Testis (tissue), 3 donors: Measurements from ENCODE around the gene GART. TPM values are rescaled to one million over a fixed set of nuclear protein-coding genes. Genes with fewer than 3 reads are reported as not detected.

Experiments used
- DNase-seq: peaks from one replicate; pipeline ENCODE4 v3.0.0-alpha.2; 2019
- H3K27ac ChIP-seq, 2 donors: fragments of 200-600 bp; sonication (generic); one replicate each; pipeline ENCODE4 v1.5.1; 2019
- H3K27me3 ChIP-seq: fragments of 200-600 bp; sonication (generic); one replicate; pipeline ENCODE4 v1.5.1; 2019
- H3K36me3 ChIP-seq: fragments of 200-600 bp; sonication (generic); one replicate; pipeline ENCODE4 v1.5.1; 2017; ENCODE audit warnings: low read depth; ENCODE audit errors: missing control alignments
- H3K4me1 ChIP-seq: fragments of 200-600 bp; sonication (generic); one replicate; pipeline ENCODE4 v1.5.1; 2019
- H3K4me3 ChIP-seq, 2 donors: fragments of 200-600 bp; sonication (generic); one replicate each; pipeline ENCODE4 v1.5.1; 2017 to 2019
- H3K9me3 ChIP-seq: fragments of 200-600 bp; sonication (generic); one replicate; pipeline ENCODE4 v1.5.1; 2017
- POLR2A ChIP-seq: fragments of 450-650 bp; IDR thresholded peaks from one replicate; pipeline ENCODE4 v1.6.1; 2017; ENCODE audit warnings: antibody characterized with exemption, mild to moderate bottlenecking, moderate library complexity
- WGBS, 2 donors: methylation state at CpG; one replicate each; pipeline ENCODE4 v1.1.5; 2018; 5-methylcytosine and 5-hydroxymethylcytosine counted together
- intact Hi-C: fragments of 100-400 bp; cut with DNase I; formaldehyde crosslinking; loops from one replicate; pipeline ENCODE4 v1.15.1; 2023; ENCODE audit warnings: low total_unique reads
- polyA plus RNA-seq: library from polyadenylated mRNA; stranded (reverse); fragments of 350-450 nt; fragmentation: Illumina TruSeq; extraction: RNeasy Lipid Tissue Mini Kit (QIAGEN cat#74804); gene quantifications from one replicate; pipeline ENCODE4 v1.2.3, GENCODE V29; 2014; ENCODE audit warnings: low read depth, low replicate concordance; ENCODE audit not compliant: insufficient read depth
- total RNA-seq, 2 donors: library from RNA; depleted of rRNA; stranded (reverse); fragments of >200 nt; gene quantifications; one replicate each; pipeline ENCODE4 v1.2.3, GENCODE V29; 2016
- TF ChIP-seq, protein P1 (sequence below), 3 experiments: fragments of 450-650 bp in 2 of 3; fragments of 200-600 bp in 1 of 3; sonication (generic) in 1 of 3; IDR thresholded peaks; one replicate each; pipeline ENCODE4 v1.5.1; 2016 to 2019; ENCODE audit warnings: antibody characterized with exemption in 3 of 3, mild to moderate bottlenecking in 2 of 3, moderate library complexity in 1 of 3

Gene GART
- total and polyA plus RNA-seq, 3 donors from 2014 or later: 85.8 to 143 (median 143) TPM

GRCh38 chr21:33493756-33494155 is 48.2 kb downstream of the GART start:
- 64 to 69% methylated on average over 3 of the region's 3 CpGs for WGBS, 2 donors

GRCh38 chr21:33492571-33492970 is 49.3 kb downstream of the GART start:
- TF ChIP-seq, protein P1, sequence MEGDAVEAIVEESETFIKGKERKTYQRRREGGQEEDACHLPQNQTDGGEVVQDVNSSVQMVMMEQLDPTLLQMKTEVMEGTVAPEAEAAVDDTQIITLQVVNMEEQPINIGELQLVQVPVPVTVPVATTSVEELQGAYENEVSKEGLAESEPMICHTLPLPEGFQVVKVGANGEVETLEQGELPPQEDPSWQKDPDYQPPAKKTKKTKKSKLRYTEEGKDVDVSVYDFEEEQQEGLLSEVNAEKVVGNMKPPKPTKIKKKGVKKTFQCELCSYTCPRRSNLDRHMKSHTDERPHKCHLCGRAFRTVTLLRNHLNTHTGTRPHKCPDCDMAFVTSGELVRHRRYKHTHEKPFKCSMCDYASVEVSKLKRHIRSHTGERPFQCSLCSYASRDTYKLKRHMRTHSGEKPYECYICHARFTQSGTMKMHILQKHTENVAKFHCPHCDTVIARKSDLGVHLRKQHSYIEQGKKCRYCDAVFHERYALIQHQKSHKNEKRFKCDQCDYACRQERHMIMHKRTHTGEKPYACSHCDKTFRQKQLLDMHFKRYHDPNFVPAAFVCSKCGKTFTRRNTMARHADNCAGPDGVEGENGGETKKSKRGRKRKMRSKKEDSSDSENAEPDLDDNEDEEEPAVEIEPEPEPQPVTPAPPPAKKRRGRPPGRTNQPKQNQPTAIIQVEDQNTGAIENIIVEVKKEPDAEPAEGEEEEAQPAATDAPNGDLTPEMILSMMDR (IDR thresholded peaks at IDR 0.05): no peak
- TF ChIP-seq POLR2A: no peak
- WGBS, 2 donors: 48 to 53% methylated on average over 2 of the region's 2 CpGs
- Histone ChIP-seq H3K27me3 (no peaks in the 10 kb centered on the region), H3K36me3 (no peaks in the 10 kb centered on the region), H3K9me3 (no peaks in the 10 kb centered on the region), H3K4me3 (peak overlapping the region in 1 of 2 donors; percentile 70), H3K4me1 (peaks cover 3% of the 10 kb centered on the region), H3K27ac (no peak overlapping the region)
- intact Hi-C loops: no loop called here
- DNase-seq: no peak

More at GRCh38 chr21:33493756-33494155, 48.2 kb downstream of the GART start:
- intact Hi-C loops: no loop called here
- Histone ChIP-seq H3K9me3 (no peaks in the 10 kb centered on the region), H3K36me3 (no peaks in the 10 kb centered on the region), H3K27ac (no peak overlapping the region), H3K4me1 (peaks cover 3% of the 10 kb centered on the region), H3K27me3 (no peaks in the 10 kb centered on the region), H3K4me3 (no peak overlapping the region)
- TF ChIP-seq POLR2A: no peak
- TF ChIP-seq, protein P1 (IDR thresholded peaks at IDR 0.05): no peak
- no peak for DNase-seq

DNA sequence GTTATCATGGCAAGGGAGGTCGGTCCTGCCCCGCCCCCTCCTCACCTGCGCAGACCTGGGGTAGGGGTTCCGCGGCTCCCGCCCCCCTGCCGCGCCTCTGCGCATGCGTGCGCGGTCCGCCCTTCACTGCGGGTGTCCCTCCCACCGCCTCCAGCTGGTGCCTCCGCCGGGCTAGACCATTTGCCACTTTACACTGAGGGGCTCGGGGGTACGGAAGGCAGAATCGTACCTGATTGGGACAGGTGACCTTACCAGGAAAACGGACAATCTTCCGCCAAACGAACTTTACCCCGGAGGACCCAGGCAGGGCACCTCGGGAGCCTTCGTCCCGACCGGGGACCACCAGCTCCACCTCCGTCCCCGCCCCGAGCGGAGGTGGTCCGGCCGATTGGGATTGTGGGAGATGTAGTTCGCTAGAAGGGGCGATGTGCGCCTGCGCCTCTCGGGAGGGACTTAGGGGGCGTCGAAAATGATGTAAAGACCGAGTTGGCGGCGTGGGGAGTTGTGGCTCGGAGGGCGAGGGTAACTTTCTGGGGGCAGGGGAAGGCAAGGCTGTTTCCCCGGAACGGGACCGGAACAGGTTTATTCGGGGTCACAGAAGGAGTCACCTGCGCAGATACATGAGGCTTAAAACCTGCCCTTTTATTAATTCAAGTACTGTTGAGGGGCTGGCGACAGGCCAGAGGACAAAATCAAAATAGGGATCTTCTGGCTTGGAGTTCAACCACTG is 50.4 kb downstream of the GART start, which contains the start of gene DNAJC28:
TSS of gene DNAJC28 (minus strand) at position 344 of the 730 bp plus-strand sequence. CDS start 2,323 bp downstream, outside the sequence.
- Histone ChIP-seq H3K9me3 (no peaks in the 10 kb centered on the region), H3K4me1 (peaks cover 3% of the 10 kb centered on the region), H3K27ac (peak within 1 kb of the TSS; percentile 74 to 79), H3K27me3 (no peaks in the 10 kb centered on the region), H3K36me3 (no peaks in the 10 kb centered on the region), H3K4me3 (peak within 1 kb of the TSS; percentile 68 to 70)
- DNase-seq: peak; percentile 94
- TF ChIP-seq, protein P1 (IDR thresholded peaks at IDR 0.05): no peak
- TF ChIP-seq POLR2A: no peak
- intact Hi-C loops: no loop called here
- WGBS, 2 donors: 0 to 1% methylated on average over 14 to 52 of the region's 52 CpGs

- Histone ChIP-seq H3K9me3 (no peaks in the 10 kb centered on the region), H3K4me1 (peaks cover 3% of the 10 kb centered on the region), H3K36me3 (no peaks in the 10 kb centered on the region), H3K27me3 (no peaks in the 10 kb centered on the region), H3K27ac (peak overlapping the region; percentile 74 to 79), H3K4me3 (peak overlapping the region; percentile 68 to 70)
- DNase-seq: no peak
- TF ChIP-seq, protein P1 (IDR thresholded peaks at IDR 0.05): no peak
- no peak for TF ChIP-seq POLR2A
- WGBS, 2 donors: 8 to 10% methylated on average over 12 of the region's 12 CpGs
- intact Hi-C loops: no loop called here
These were observed 50.9 kb downstream of the GART start for GRCh38 chr21:33490991-33491372.

DNA sequence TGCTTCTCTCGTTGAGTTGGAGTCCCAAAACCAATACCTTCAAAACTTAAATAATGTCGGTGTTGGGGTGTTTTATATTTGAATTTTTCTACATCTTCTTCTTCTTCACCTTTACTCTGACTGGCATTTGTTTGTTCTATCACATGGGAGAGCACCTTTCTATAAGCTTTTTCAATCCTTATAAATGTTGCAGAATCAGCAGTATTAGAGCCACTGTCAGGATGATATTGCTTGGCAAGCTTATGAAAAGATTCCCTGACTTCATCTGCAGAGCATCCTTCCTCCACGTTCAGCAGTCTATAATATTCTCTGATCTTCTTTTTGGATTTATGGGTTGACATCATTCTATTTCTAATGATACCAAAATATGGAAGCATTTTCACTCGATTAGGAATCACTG is 53.0 kb downstream of the GART start:
- no peak for TF ChIP-seq POLR2A
- TF ChIP-seq, protein P1 (IDR thresholded peaks at IDR 0.05): no peak
- H3K27ac ChIP-seq: no peak overlapping the region
- H3K9me3 ChIP-seq: no peaks in the 10 kb centered on the region
- H3K4me1 ChIP-seq: peaks cover 3% of the 10 kb centered on the region
- no peak overlapping the region for H3K4me3 ChIP-seq
- intact Hi-C loops: no loop called here
- H3K36me3 ChIP-seq: no peaks in the 10 kb centered on the region
- no peak for DNase-seq
- H3K27me3 ChIP-seq: no peaks in the 10 kb centered on the region
- WGBS, 2 donors: 88 to 95% methylated on average over 4 of the region's 4 CpGs
